HG02763 (cell line): Measurements from ENCODE around the gene VARS1.

Source experiments
- ATAC-seq: cut with Tn5 transposase; IDR thresholded peaks from one replicate; pipeline ENCODE4 v1.9.1; 2021; ENCODE audit warnings: mild to moderate bottlenecking, moderate library complexity; ENCODE audit not compliant: unreplicated experiment

VARS1 gene

GRCh38 chr6:31775633-31776484, 19.7 kb downstream of the VARS1 start:
- ATAC-seq: no peak

DNA sequence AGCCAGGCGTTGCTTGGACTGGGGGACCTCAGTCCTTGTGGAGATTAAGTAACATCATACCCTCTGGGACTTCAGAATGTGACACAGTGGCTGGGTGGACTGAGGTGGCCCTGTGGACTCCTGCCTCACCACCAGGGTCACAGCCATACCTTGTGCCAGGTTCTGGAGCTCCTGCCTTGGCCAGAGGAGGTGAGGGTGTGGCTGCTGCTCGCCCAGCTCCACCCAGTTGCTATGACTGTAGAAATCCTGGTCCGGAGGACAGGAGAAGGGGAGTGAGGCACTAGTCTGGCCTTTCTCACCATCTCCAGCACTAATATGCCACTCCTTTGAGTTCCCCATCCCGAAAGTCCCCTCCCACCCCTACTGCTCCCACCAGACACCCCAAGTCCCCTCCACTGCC, 20.4 kb downstream of the VARS1 start:
- ATAC-seq: no peak

- ATAC-seq: no peak
Measured at GRCh38 chr6:31771992-31772358, 23.6 kb downstream of the VARS1 start.

DNA sequence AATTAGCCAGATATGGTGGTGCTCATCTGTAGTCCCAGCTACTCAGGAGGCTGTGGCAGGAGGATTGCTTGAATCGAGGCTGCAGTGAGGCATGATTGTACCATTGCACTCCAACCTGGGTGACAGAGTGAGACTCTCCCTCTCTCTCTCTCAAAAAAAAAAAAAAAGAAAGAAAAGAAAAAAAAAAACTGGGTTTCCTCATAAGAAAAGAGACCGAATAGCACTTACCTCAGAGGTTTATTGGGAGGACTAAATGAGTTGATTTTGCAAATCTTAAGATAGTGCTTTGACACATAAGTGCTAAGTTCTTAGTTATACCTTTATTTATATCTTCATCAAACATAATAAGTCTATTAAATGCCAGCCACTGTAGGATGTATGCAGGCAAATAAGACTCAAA, 24.7 kb downstream of the VARS1 start:
- no peak for ATAC-seq

- ATAC-seq: peak; percentile 53
Measured at GRCh38 chr6:31769684-31770371, 25.7 kb downstream of the VARS1 start.

GRCh38 chr6:31768363-31769257, 26.9 kb downstream of the VARS1 start:
- ATAC-seq: no peak

DNA sequence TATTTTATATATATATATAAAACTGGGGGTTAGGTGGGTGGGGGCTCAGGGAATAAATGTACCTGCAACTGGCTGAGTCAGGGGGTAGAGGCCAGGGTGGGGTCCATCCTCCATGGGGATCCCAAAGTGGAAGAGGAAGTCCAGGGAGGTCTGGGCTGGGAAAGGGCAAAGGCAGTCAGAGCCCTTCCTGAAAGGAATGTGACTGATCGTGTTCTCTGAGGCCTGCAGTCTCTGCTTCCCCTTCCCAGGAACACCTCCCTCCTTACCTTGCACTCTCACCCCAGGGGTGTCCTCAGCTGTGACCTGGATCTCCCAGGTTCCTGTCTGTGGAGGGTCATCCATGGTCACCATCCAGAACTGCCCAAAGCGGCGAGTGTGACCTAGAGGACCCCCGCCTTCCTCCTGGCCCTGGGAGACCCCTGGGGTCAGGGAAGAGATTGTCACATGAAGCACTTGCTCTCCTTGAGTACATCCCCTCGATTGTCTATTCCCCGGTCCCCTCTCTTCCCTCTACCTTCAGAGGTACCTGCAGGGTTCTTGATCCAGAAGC, 28.4 kb downstream of the VARS1 start:
- ATAC-seq: no peak

GRCh38 chr6:31765910-31766794, 29.4 kb downstream of the VARS1 start:
- ATAC-seq: no peak

GRCh38 chr6:31765559-31765909, 30.0 kb downstream of the VARS1 start:
- no peak for ATAC-seq

GRCh38 chr6:31764198-31764597, 31.4 kb downstream of the VARS1 start:
- no peak for ATAC-seq

- ATAC-seq: no peak
Measured at GRCh38 chr6:31763619-31763940, 32.0 kb downstream of the VARS1 start.

DNA sequence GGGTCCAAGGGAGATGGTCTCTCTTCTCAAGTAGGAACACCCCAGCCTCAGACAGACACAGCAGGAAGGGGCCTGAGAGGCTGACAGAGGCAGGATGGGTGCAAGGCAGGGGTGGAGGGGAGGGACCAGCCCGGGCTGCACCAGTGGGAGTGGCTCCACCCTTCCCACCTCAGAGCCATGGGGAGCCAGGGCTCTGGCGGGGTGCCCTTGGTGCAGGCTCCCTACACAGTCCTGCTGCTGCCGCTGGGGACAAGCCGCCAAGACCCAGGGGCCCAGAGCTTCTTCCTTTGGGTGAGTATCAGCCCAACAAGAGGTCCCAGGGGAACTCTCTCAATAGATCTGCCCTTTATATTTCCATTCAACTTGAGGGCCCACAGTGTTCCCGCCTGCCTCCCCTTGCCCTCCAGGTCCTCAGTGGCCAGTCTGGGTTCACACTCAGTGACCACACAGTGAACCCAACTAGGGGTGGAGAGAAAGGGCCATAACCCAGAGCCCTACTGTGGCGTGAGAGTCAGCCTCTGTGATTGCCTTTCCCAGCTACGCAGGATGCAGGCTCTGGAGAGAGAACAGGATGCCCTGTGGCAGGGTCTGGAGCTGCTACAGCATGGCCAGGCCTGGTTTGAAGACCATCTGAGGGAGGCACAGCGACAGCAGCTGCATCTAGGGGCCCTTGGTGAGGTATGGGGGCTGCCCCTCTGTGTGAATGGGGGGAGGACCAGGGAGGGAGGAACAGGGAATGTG, 32.5 kb downstream of the VARS1 start:
- ATAC-seq: no peak

DNA sequence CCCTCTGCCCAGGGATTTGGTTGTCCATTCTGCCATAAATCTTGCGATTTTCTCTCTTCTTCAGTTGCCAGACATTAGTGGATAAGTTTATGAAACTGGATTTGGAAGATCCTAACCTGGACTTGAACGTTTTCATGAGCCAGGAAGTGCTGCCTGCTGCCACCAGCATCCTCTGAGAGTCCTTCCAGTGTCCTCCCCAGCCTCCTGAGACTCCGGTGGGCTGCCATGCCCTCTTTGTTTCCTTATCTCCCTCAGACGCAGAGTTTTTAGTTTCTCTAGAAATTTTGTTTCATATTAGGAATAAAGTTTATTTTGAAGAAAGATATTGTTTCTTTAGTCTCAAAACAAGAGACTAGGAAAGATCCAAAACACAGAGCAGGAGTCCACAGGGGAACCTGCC, 33.2 kb downstream of the VARS1 start, which contains the start of gene SAPCD1:
Gene SAPCD1 (plus strand): TSS at position 301 of the 400 bp plus-strand sequence. CDS start 399 bp downstream, outside the sequence.
- no peak for ATAC-seq

- no peak for ATAC-seq
Measured at GRCh38 chr6:31761343-31761742, 34.2 kb downstream of the VARS1 start.

GRCh38 chr6:31760790-31761189, 34.8 kb downstream of the VARS1 start:
- ATAC-seq: no peak

DNA sequence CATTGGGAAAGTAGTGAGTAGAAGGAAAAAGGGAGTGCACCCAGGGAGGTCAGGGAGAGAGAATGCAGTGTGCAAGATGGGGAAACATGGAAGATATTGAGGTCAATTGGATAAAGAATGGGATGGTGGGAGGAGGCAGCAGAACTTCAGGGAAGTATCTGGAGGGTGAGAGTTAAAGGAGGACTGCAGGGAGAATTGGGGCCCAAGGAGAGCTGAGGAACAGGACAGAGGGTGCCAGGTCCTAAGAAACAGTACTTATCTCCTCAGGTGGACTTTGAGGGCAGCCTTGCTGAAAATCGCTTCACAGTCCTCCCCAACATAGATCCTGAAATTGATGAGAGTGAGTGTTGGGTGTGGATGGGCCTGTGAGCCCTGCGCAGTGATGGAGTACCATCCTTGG, 37.3 kb downstream of the VARS1 start:
- no peak for ATAC-seq

DNA sequence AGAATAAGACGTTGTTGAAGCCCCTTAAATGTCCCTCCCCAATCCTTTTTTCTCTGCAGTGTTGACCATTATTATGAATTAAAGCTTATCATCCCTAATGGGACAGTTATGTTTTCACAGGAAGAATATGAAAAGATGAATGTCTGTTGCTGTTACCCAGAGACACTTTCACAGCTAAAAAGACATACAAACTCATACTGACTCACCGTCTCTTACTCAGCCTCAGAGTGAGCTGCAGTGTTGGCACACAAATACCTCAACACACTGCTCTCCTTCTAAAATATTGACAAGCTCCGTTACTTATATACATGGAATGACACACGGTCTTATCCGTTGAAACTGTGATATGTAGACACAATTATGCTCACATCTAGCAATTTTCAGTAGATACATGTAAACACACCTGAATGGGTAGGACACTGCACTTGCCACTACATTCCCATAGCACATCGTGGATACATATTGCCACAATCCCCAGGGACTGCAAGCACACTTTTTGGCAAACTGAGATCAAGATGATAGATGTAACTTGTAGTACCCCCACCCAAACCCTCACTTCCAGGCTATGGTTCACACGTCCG, 42.7 kb downstream of the VARS1 start:
- ATAC-seq: no peak

DNA sequence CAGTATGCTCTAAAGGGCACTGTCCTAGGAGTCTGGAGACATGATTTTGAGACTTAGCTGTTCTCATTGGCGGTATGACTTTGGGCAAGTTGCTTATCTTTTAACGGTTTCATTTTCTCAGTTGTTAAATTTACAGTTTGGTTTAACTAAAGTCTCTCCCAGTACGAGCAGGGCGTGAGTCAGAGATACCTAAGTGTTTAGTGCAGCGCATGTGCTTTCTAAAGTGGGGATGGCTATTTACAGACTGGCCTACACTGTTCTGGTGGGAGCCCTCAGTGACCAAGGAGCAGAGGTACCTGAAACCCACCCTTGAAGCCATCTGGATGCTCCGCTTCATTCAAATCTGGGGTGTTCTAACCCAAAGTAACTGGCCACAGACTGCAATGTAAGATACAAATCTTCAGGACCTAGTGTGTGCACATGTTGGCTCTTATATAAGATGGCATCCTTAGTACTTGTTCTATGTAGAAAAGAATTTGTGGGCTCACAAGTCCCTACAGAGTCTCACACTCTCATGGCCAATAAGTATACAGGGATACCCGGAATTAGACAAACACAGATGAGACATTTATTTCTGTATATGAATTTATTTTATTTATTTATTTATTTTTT, 45.0 kb downstream of the VARS1 start:
- no peak for ATAC-seq
